ENCODE measurements around the gene NEURL2. TPM values are rescaled to one million over a fixed set of nuclear protein-coding genes. Genes with fewer than 3 reads are reported as not detected.
A peak's percentile ranks its signal among the peaks of the same experiment; 100 is the strongest.

Gene NEURL2
- total RNA-seq, 2 donors from 2014 or later: 1.5 to 2.1 TPM

DNA sequence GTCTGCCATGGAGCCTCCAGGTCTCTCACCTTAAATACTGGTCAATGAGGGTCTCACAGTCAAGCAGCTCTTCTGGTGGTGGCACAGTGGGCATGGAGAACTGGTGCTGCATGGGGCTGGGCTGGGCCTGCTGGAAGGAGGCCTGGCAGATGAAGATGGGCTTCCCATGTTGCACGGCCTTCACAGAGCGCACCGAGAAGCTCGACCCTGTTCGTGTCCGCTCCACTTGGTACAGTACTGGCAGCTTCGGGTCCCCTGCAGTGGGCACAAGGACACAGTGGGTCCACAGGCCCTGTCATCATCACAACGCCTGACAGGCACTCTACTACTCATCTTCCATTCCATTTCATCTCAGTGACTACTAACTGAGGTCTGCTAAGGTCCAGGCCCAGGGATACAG is 42.6 kb downstream of the NEURL2 start:
- Mint-ChIP-seq H3K36me3 (ENCODE audit: low read depth) (peaks cover 5% of the 10 kb centered on the region), H3K27me3 (no peaks in the 10 kb centered on the region), H3K4me1 (peaks cover 3% of the 10 kb centered on the region), H3K27ac (no peak overlapping the region), H3K4me3 (no peak overlapping the region)
- DNase-seq (no peak), ATAC-seq (no peak)
- no peaks in the 10 kb centered on the region for H3K9me3 ChIP-seq (ENCODE audit: control insufficient read depth, low read length, poor library complexity, severe bottlenecking)

GRCh38 chr20:45845452-45845851 is 45.6 kb downstream of the NEURL2 start:
- DNase-seq (no peak), ATAC-seq (no peak)
- Mint-ChIP-seq H3K27me3 (no peaks in the 10 kb centered on the region), H3K4me1 (peaks cover 2% of the 10 kb centered on the region), H3K36me3 (ENCODE audit: low read depth) (peaks cover 5% of the 10 kb centered on the region), H3K4me3 (no peak overlapping the region), H3K27ac (no peak overlapping the region)
- H3K9me3 ChIP-seq (ENCODE audit: control insufficient read depth, low read length, poor library complexity, severe bottlenecking): no peaks in the 10 kb centered on the region

- Mint-ChIP-seq H3K4me1 (peaks cover 2% of the 10 kb centered on the region), H3K4me3 (no peak overlapping the region), H3K36me3 (ENCODE audit: low read depth) (peaks cover 5% of the 10 kb centered on the region), H3K27me3 (no peaks in the 10 kb centered on the region), H3K27ac (no peak overlapping the region)
- ATAC-seq (no peak), DNase-seq (no peak)
- H3K9me3 ChIP-seq (ENCODE audit: control insufficient read depth, low read length, poor library complexity, severe bottlenecking): no peaks in the 10 kb centered on the region
Observed at GRCh38 chr20:45843506-45843905, 47.5 kb downstream of the NEURL2 start.

GRCh38 chr20:45842169-45842812 is 48.7 kb downstream of the NEURL2 start:
- ATAC-seq: peak; percentile 40
- peaks cover 2% of the 10 kb centered on the region for H3K4me1 Mint-ChIP-seq

GRCh38 chr20:45841407-45842129 is 49.4 kb downstream of the NEURL2 start:
- Mint-ChIP-seq H3K4me1 (peaks cover 2% of the 10 kb centered on the region), H3K27me3 (no peaks in the 10 kb centered on the region), H3K4me3 (no peak overlapping the region), H3K36me3 (ENCODE audit: low read depth) (peaks cover 5% of the 10 kb centered on the region), H3K27ac (no peak overlapping the region)
- ATAC-seq: no peak
- no peak for DNase-seq
- no peaks in the 10 kb centered on the region for H3K9me3 ChIP-seq (ENCODE audit: control insufficient read depth, low read length, poor library complexity, severe bottlenecking)

More at GRCh38 chr20:45842169-45842812, 48.7 kb downstream of the NEURL2 start:
- no peaks in the 10 kb centered on the region for H3K9me3 ChIP-seq (ENCODE audit: control insufficient read depth, low read length, poor library complexity, severe bottlenecking)
- Mint-ChIP-seq H3K36me3 (ENCODE audit: low read depth) (peaks cover 5% of the 10 kb centered on the region), H3K27ac (no peak overlapping the region), H3K27me3 (no peaks in the 10 kb centered on the region), H3K4me3 (no peak overlapping the region)
- no peak for DNase-seq

DNA sequence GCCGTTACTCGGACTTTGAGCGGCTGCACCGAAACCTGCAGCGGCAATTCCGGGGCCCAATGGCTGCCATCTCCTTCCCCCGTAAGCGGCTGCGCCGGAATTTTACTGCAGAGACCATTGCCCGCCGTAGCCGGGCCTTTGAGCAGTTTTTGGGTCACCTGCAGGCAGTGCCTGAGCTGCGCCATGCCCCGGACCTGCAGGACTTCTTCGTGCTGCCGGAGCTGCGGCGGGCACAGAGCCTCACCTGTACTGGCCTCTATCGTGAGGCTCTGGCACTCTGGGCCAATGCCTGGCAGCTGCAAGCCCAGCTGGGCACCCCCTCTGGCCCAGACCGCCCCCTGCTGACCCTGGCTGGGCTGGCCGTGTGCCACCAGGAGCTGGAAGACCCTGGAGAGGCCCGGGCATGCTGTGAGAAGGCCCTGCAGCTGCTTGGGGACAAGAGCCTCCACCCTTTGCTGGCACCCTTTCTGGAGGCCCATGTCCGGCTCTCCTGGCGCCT is 50.3 kb downstream of the NEURL2 start:
- Mint-ChIP-seq H3K27me3 (no peaks in the 10 kb centered on the region), H3K36me3 (ENCODE audit: low read depth) (peaks cover 5% of the 10 kb centered on the region), H3K27ac (no peak overlapping the region), H3K4me3 (no peak overlapping the region), H3K4me1 (peaks cover 2% of the 10 kb centered on the region)
- H3K9me3 ChIP-seq (ENCODE audit: control insufficient read depth, low read length, poor library complexity, severe bottlenecking): no peaks in the 10 kb centered on the region
- no peak for ATAC-seq
- no peak for DNase-seq

Other genes starting within 250 kb of the NEURL2 start
- not detected for gene WFDC11, start 221.0 kb downstream of the NEURL2 start, total RNA-seq
- gene WFDC13, start 189.2 kb downstream of the NEURL2 start, total RNA-seq: not detected
- gene WFDC10B, start 186.2 kb downstream of the NEURL2 start, total RNA-seq: not detected
- gene SPINT4, start 168.9 kb downstream of the NEURL2 start, total RNA-seq: not detected
- under 1 TPM in 1 of 2 donors, not detected in 1; 0.70 TPM for gene WFDC3, start 99.3 kb downstream of the NEURL2 start, total RNA-seq
- gene DNTTIP1, start 99.3 kb downstream of the NEURL2 start, total RNA-seq: 10 to 100 TPM; 10.4 to 14.1 TPM
- 1 to 10 TPM in 1 of 2 donors, not detected in 1; 1.4 TPM for gene UBE2C, start 78.6 kb downstream of the NEURL2 start, total RNA-seq
- gene TNNC2, start 63.9 kb downstream of the NEURL2 start, total RNA-seq: 1 to 10 TPM in 1 of 2 donors, under 1 TPM in 1; 0.99 to 5.5 TPM
- gene SNX21, start 57.4 kb downstream of the NEURL2 start, total RNA-seq: 1 to 10 TPM; 1.9 to 3.1 TPM
- gene ACOT8, start 33.8 kb downstream of the NEURL2 start, total RNA-seq: 10 to 100 TPM; 18.8 to 22.3 TPM
- gene ZSWIM3, start 33.6 kb downstream of the NEURL2 start, total RNA-seq: 1 to 10 TPM in 1 of 2 donors, under 1 TPM in 1; 0.89 to 1.2 TPM
- 10 to 100 TPM in 1 of 2 donors, 1 to 10 TPM in 1; 8.0 to 10.2 TPM for gene ZSWIM1, start 10.0 kb downstream of the NEURL2 start, total RNA-seq
- gene SPATA25, start 3.6 kb downstream of the NEURL2 start, total RNA-seq: 1 to 10 TPM in 1 of 2 donors, under 1 TPM in 1; 0.94 to 1.3 TPM
- 100 to 1,000 TPM; 121 to 200 TPM for gene CTSA, start 127 bp upstream of the NEURL2 start, total RNA-seq
- 1 to 10 TPM in 1 of 2 donors, not detected in 1; 1.5 TPM for gene PLTP, start 20.9 kb upstream of the NEURL2 start, total RNA-seq
- 10 to 100 TPM; 72.4 to 73.7 TPM for gene PCIF1, start 43.5 kb upstream of the NEURL2 start, total RNA-seq
- 100 to 1,000 TPM in 1 of 2 donors, 10 to 100 TPM in 1; 95.1 to 129 TPM for gene ZNF335, start 81.0 kb upstream of the NEURL2 start, total RNA-seq
- gene MMP9, start 117.7 kb upstream of the NEURL2 start, total RNA-seq: 1 to 10 TPM; 2.6 to 2.7 TPM
- not detected for gene SLC12A5, start 138.0 kb upstream of the NEURL2 start, total RNA-seq
- 10 to 100 TPM; 14.5 to 15.0 TPM for gene NCOA5, start 198.8 kb upstream of the NEURL2 start, total RNA-seq
- 1 to 10 TPM in 1 of 2 donors, under 1 TPM in 1; 0.68 to 5.8 TPM for gene CD40, start 227.1 kb upstream of the NEURL2 start, total RNA-seq

Measured in T-helper 17 cell (primary cell).